Right lobe of liver (tissue), 6 donors: ENCODE data around the gene CAMK1G. TPM values are rescaled to one million over a fixed set of nuclear protein-coding genes. Genes with fewer than 3 reads are reported as not detected.

Experiments
- ATAC-seq, 4 donors: fragments of 200-7000 bp; cut with Tn5 transposase; one replicate each; pipeline ENCODE4 v1.9.1; 2020; ENCODE audit warnings: mild to moderate bottlenecking in 4 of 4, moderate library complexity in 4 of 4
- DNase-seq, 3 donors: peaks; one replicate each; pipeline ENCODE4 v3.0.0-alpha.2; 2020
- H3K27ac ChIP-seq, 3 donors: fragments of 200-600 bp; one replicate each; pipeline ENCODE4 v1.8.0; 2022
- H3K27me3 ChIP-seq, 2 donors: fragments of 200-600 bp; one replicate each; pipeline ENCODE4 v1.8.0; 2022
- H3K36me3 ChIP-seq, 4 donors: fragments of 200-600 bp; sonication (generic) in 1 of 4; one replicate each; pipeline versions ENCODE4 v1.5.1 to v1.8.0; 2017 to 2022; ENCODE audit warnings: control low read depth in 1 of 4
- H3K4me1 ChIP-seq, 4 donors: fragments of 200-600 bp; sonication (generic) in 1 of 4; one replicate each; pipeline versions ENCODE4 v1.5.1 to v1.8.0; 2017 to 2022; ENCODE audit warnings: control low read depth in 1 of 4
- H3K4me3 ChIP-seq, 3 donors: fragments of 200-600 bp; one replicate each; pipeline ENCODE4 v1.8.0; 2022
- H3K9me3 ChIP-seq, 4 donors: fragments of 200-600 bp; sonication (generic) in 1 of 4; one replicate each; pipeline versions ENCODE4 v1.5.1 to v1.8.0; 2017 to 2022; ENCODE audit warnings: control low read depth in 1 of 4
- POLR2A ChIP-seq: fragments of 450-650 bp; IDR thresholded peaks from one replicate; pipeline ENCODE4 v1.6.1; 2017; ENCODE audit warnings: antibody characterized with exemption, mild to moderate bottlenecking
- WGBS: methylation state at CpG from one replicate; pipeline ENCODE4 v1.1.6; 2018; ENCODE audit warnings: low coverage, low lambda C conversion rate; ENCODE audit not compliant: insufficient coverage; ENCODE audit errors: missing lambda C conversion rate; 5-methylcytosine and 5-hydroxymethylcytosine counted together
- intact Hi-C, 2 donors: fragments of 100-400 bp; cut with DNase I; formaldehyde crosslinking; loops; one replicate each; pipeline versions ENCODE4 v1.11.2 to v1.14.1; 2022
- total RNA-seq, 6 experiments: library from RNA; depleted of rRNA in 2 of 6; stranded (reverse); fragments of >200 nt in 2 of 6; fragmentation: NEBNext Ultra II Directional in 3 of 6; extraction: Animal tissue kit (Norgen Biotek cat#: 25700) in 3 of 6; gene quantifications; one replicate each; pipeline versions ENCODE4 v1.1.0 to v1.2.4, GENCODE V29; 2016 to 2023
- TF ChIP-seq, protein P1 (sequence below), 4 donors: fragments of 200-600 bp in 3 of 4; fragments of 450-650 bp in 1 of 4; IDR thresholded peaks; one replicate each; pipeline versions ENCODE4 v1.5.1 to v1.8.0; 2016 to 2022; ENCODE audit warnings: antibody characterized with exemption in 4 of 4, mild to moderate bottlenecking in 2 of 4
- donor health status: DM: no; HTN: yes; CAD: no.
- donor health status: DM: no; HTN: no; CAD: no.
- donor health status: DM: no; HTN: no; CAD: no.
- donor health status: DM: no; HTN: yes; CAD: no.
- donor health status: DM: no; HTN: yes; CAD: no.

The CAMK1G gene
- total RNA-seq, 6 experiments from 2014 or later = 0.17 to 0.80 (median 0.37) TPM; not detected in 2

DNA sequence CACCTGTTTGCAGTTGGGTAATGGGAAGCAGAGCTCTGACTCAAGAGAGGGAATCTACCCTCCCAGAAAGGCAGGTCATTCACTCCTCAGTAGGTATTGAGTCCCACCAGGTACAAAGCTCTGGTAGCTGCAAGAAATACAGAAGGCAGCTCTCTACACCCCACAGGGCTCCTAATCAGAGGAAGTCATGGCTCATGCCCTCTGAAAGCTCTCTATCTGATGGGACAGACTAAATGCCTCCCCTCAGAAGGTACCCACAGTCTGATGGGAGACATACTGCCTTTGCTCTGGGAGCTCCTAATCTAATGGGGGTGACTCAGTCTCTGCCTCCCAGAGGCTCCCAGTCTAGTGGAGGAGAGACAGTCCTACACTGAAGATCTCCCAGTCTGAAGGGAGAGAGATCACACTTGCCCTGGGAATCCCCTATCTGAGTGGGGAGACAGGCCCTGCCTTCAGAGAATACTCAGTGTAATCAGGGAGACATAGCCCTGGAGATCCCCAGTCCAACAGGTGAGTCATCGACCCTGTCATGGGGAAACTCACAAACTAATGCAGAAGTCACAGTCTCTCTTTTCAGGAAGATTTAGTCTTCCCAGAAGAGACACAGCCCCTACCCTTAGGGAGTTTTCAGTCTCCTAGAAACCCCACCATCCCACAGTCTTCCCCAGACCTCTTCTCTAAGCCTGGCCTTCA is 23.7 kb downstream of the CAMK1G start:
- ATAC-seq = peak in 1 of 4 donors; percentile 89
- no peak for DNase-seq
- WGBS = no CpG with 5 or more reads among the region's 1 CpG

GRCh38 chr1:209607795-209608178 is 24.3 kb downstream of the CAMK1G start:
- no peak overlapping the region for H3K27ac ChIP-seq
- no peak for TF ChIP-seq POLR2A
- TF ChIP-seq, protein P1, sequence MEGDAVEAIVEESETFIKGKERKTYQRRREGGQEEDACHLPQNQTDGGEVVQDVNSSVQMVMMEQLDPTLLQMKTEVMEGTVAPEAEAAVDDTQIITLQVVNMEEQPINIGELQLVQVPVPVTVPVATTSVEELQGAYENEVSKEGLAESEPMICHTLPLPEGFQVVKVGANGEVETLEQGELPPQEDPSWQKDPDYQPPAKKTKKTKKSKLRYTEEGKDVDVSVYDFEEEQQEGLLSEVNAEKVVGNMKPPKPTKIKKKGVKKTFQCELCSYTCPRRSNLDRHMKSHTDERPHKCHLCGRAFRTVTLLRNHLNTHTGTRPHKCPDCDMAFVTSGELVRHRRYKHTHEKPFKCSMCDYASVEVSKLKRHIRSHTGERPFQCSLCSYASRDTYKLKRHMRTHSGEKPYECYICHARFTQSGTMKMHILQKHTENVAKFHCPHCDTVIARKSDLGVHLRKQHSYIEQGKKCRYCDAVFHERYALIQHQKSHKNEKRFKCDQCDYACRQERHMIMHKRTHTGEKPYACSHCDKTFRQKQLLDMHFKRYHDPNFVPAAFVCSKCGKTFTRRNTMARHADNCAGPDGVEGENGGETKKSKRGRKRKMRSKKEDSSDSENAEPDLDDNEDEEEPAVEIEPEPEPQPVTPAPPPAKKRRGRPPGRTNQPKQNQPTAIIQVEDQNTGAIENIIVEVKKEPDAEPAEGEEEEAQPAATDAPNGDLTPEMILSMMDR (IDR thresholded peaks at IDR 0.05) = no peak
- intact Hi-C loops = no loop called here
- no peak for ATAC-seq
- H3K9me3 ChIP-seq = no peaks in the 10 kb centered on the region
- H3K4me3 ChIP-seq = no peak overlapping the region
- H3K4me1 ChIP-seq = no peaks in the 10 kb centered on the region
- WGBS = 82% methylated on average over 5 of the region's 8 CpGs
- DNase-seq = no peak
- H3K27me3 ChIP-seq = no peaks in the 10 kb centered on the region
- no peaks in the 10 kb centered on the region for H3K36me3 ChIP-seq

More for the DNA sequence above, 23.7 kb downstream of the CAMK1G start:
- no peak for TF ChIP-seq POLR2A
- TF ChIP-seq, protein P1 (IDR thresholded peaks at IDR 0.05) = no peak
- no peaks in the 10 kb centered on the region for H3K4me1 ChIP-seq
- H3K4me3 ChIP-seq = no peak overlapping the region
- H3K27me3 ChIP-seq = no peaks in the 10 kb centered on the region
- H3K27ac ChIP-seq = no peak overlapping the region
- H3K9me3 ChIP-seq = no peaks in the 10 kb centered on the region
- intact Hi-C loops = no loop called here
- no peaks in the 10 kb centered on the region for H3K36me3 ChIP-seq

DNA sequence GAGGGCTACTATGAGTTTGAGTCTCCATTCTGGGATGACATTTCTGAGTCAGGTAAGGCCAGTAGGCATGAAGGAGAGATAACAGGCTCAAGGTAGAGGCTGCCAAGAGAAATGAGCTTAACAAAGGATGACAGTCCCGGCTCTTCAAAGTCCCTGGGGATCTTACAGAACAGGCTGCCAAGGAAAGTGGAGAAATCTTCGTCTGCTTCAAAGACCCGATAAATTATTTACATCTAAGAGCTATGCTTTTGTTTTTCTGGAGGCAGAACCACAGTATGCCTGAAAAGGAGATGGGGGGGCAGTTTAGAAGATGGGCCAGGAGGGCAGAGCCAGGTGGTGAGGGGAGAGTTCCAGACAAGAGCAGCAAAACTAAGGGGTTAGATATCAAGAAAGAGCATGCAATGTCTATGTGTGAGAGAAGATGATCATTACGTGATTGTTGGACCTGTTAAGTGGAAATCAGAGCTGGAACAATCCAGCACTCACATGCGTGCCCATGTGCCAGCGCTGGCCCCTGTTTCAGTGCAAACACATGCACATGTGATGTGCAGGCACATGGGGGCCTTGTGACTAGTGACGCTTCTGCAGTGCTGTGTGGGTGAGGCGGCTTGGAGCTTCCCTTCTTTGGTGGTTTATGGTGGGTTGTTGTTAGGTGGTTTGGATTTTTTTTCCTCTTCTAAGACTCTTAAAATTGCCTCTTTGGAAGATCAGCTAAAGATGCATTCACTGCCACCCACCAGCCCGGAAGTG is 25.7 kb downstream of the CAMK1G start:
- Histone ChIP-seq H3K27ac (no peak overlapping the region), H3K27me3 (no peaks in the 10 kb centered on the region), H3K36me3 (no peaks in the 10 kb centered on the region), H3K4me1 (no peaks in the 10 kb centered on the region), H3K4me3 (no peak overlapping the region), H3K9me3 (no peaks in the 10 kb centered on the region)
- WGBS = 85% methylated on average over 8 of the region's 9 CpGs
- ATAC-seq (no peak), DNase-seq (no peak)
- no peak for TF ChIP-seq POLR2A
- TF ChIP-seq, protein P1 (IDR thresholded peaks at IDR 0.05) = no peak
- intact Hi-C loops = no loop called here

DNA sequence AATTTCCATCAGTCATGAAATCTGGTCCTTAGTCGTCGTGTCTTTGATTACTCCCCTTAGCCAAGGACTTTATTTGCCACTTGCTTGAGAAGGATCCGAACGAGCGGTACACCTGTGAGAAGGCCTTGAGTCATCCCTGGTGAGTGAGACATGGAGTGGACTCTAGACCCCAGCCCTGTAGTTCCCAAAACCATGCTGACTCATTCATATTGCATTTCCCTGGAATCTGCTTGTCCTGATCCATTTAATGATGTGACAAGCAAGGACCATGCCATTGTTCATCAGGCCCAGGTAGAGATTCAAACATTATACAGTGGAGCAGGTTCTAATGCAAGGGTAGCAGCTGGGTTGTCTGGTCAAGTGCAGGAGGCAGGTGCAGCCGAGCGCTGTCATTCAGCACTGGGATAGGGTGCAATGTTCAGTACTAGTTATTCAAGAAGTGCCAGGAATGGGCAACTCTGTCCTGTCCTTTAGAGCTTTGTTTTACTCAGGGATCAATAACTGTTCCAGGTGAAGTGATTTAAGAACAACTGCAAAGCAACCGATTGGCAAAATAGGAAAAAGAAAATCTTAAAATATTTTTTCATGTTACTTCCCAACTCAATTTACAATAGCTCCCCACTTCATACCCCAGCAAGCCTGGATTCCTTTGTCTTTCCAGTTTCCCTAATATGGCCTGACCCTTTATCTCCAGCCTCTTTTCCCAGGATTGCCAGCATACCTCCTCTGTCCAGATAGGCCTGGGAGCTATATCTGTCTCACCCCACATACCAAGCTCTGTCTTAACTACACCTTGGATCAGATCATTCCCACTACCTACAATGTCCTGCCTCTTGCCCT is 26.5 kb downstream of the CAMK1G start:
- intact Hi-C loops = no loop called here
- Histone ChIP-seq H3K36me3 (no peaks in the 10 kb centered on the region), H3K9me3 (no peaks in the 10 kb centered on the region), H3K4me1 (no peaks in the 10 kb centered on the region), H3K27me3 (no peaks in the 10 kb centered on the region), H3K27ac (no peak overlapping the region), H3K4me3 (no peak overlapping the region)
- DNase-seq (no peak), ATAC-seq (peak; percentile 54 to 74 (median 66))
- TF ChIP-seq POLR2A = no peak
- TF ChIP-seq, protein P1 (IDR thresholded peaks at IDR 0.05) = no peak
- WGBS = 65% methylated on average over 8 of the region's 8 CpGs
